ENCODE measurements around the gene BICC1. TPM values are rescaled to one million over a fixed set of nuclear protein-coding genes. Genes with fewer than 3 reads are reported as not detected.

Gene BICC1
- total RNA-seq, 1 experiment from 2014 or later, result 0.67 TPM

DNA sequence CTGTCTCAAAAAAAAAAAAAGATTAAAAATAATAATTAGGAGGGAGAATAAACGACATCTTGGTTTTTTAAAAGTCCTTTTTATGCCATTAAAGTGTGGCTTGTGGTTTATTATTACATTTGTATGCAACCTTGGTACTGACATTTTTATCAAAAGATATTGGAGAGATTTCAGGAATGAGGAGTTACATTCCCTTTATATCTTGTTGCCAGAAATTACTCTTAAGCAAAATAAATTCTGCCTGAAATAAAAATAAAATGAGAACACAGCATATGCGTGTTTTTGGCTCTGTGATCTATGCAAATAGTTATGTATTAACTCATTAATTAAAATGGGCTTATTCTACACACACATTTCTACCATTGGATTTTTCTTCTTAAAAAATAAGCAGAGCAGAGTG is 202.4 kb downstream of the BICC1 start:
- H3K27ac ChIP-seq (ENCODE audit: low read length), result no peak overlapping the region
- POLR2A ChIA-PET, result no interaction called here
- in situ Hi-C loops (cut with HindIII; ENCODE audit: low pct_unique_long_range_greater_than_20kb, low sequenced_read_pairs), result no loop called here

DNA sequence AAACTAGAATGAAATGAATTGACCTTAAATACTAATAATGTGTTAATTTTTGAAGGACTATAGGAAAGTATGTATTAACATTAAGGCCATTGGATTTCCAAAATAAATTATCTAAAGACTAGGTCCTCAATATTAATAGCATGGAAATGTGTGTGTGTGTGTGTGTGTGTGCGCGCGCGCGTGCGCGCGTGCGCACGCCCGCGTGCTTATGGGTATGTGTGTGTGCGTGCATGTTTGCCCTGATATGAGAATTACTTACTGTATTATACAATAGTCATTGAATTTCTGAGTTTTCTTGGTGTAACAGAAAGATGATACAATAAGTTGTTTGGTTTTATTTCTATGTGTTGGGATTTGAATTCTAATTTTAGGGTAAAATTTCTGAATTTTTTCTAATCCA is 205.9 kb downstream of the BICC1 start:
- Histone ChIP-seq H3K9me3 (ENCODE audit: control insufficient read depth, insufficient read depth, low read depth, low read length) (no peaks in the 10 kb centered on the region), H3K27me3 (ENCODE audit: control insufficient read depth, insufficient read depth, low read length) (no peaks in the 10 kb centered on the region), H3K4me3 (ENCODE audit: low read depth in 2 of 2, low read length in 2 of 2) (no peak overlapping the region), H3K36me3 (ENCODE audit: control insufficient read depth, insufficient read depth, low read length) (no peaks in the 10 kb centered on the region), H3K4me1 (ENCODE audit: control insufficient read depth, insufficient read depth, low read length) (no peaks in the 10 kb centered on the region), H3K27ac (ENCODE audit: low read length) (no peak overlapping the region)
- DNase-seq (ENCODE audit: low read depth, low spot score), result no peak
- BruUV-seq (replicated peaks), result no TSS peak
- CTCF ChIA-PET, result no interaction called here
- no peak for ATAC-seq
- intact Hi-C loops (cut with micrococcal nuclease; ENCODE audit: unreplicated experiment), result no loop called here
- TF ChIP-seq POLR2AphosphoS5 (IDR thresholded peaks at IDR 0.05; ENCODE audit: low read depth, low read length) (no peak), TCF7L2 (IDR thresholded peaks at IDR 0.05; ENCODE audit: low read depth, low read length) (no peak), REST (IDR thresholded peaks at IDR 0.05; ENCODE audit: insufficient read depth in 1 of 2, low read depth in 2 of 2, low read length in 1 of 2) (no peak), SIN3A (IDR thresholded peaks at IDR 0.05; ENCODE audit: borderline replicate concordance, insufficient read depth, low read depth, low read length) (no peak)
- TF ChIP-seq, protein P1, sequence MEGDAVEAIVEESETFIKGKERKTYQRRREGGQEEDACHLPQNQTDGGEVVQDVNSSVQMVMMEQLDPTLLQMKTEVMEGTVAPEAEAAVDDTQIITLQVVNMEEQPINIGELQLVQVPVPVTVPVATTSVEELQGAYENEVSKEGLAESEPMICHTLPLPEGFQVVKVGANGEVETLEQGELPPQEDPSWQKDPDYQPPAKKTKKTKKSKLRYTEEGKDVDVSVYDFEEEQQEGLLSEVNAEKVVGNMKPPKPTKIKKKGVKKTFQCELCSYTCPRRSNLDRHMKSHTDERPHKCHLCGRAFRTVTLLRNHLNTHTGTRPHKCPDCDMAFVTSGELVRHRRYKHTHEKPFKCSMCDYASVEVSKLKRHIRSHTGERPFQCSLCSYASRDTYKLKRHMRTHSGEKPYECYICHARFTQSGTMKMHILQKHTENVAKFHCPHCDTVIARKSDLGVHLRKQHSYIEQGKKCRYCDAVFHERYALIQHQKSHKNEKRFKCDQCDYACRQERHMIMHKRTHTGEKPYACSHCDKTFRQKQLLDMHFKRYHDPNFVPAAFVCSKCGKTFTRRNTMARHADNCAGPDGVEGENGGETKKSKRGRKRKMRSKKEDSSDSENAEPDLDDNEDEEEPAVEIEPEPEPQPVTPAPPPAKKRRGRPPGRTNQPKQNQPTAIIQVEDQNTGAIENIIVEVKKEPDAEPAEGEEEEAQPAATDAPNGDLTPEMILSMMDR (IDR thresholded peaks at IDR 0.05), result no peak
- POLR2A ChIA-PET, result no interaction called here
- in situ Hi-C loops (cut with HindIII; ENCODE audit: low pct_unique_long_range_greater_than_20kb, low sequenced_read_pairs), result no loop called here

More for the DNA sequence above, 202.4 kb downstream of the BICC1 start:
- Histone ChIP-seq H3K4me3 (ENCODE audit: low read depth in 2 of 2, low read length in 2 of 2) (no peak overlapping the region), H3K9me3 (ENCODE audit: control insufficient read depth, insufficient read depth, low read depth, low read length) (no peaks in the 10 kb centered on the region), H3K4me1 (ENCODE audit: control insufficient read depth, insufficient read depth, low read length) (no peaks in the 10 kb centered on the region), H3K27me3 (ENCODE audit: control insufficient read depth, insufficient read depth, low read length) (no peaks in the 10 kb centered on the region), H3K36me3 (ENCODE audit: control insufficient read depth, insufficient read depth, low read length) (no peaks in the 10 kb centered on the region)
- DNase-seq (ENCODE audit: low read depth, low spot score) (no peak), ATAC-seq (no peak)
- CTCF ChIA-PET, result no interaction called here
- no TSS peak for BruUV-seq (replicated peaks)
- no peak for TF ChIP-seq SIN3A (IDR thresholded peaks at IDR 0.05; ENCODE audit: borderline replicate concordance, insufficient read depth, low read depth, low read length)
- TF ChIP-seq, protein P1 (IDR thresholded peaks at IDR 0.05), result no peak
- no peak for TF ChIP-seq REST (IDR thresholded peaks at IDR 0.05; ENCODE audit: insufficient read depth in 1 of 2, low read depth in 2 of 2, low read length in 1 of 2)
- TF ChIP-seq TCF7L2 (IDR thresholded peaks at IDR 0.05; ENCODE audit: low read depth, low read length), result no peak
- TF ChIP-seq POLR2AphosphoS5 (IDR thresholded peaks at IDR 0.05; ENCODE audit: low read depth, low read length), result no peak
- intact Hi-C loops (cut with micrococcal nuclease; ENCODE audit: unreplicated experiment), result no loop called here
